Astrocyte (in vitro differentiated cells and primary cell): ENCODE data around the gene KDM5B.

Source experiments
- EZH2 ChIP-seq: IDR thresholded peaks from 2 replicates; pipeline ENCODE4 v1.6.1; 2012; ENCODE audit warnings: mild to moderate bottlenecking, low read length, inconsistent platforms; ENCODE audit not compliant: insufficient read depth
- TF ChIP-seq, protein P1 (sequence below): IDR thresholded peaks from 2 replicates; pipeline ENCODE4 v1.5.1; 2011; ENCODE audit warnings: low read depth, mild to moderate bottlenecking, inconsistent platforms, low read length, moderate library complexity; ENCODE audit not compliant: insufficient read depth

DNA sequence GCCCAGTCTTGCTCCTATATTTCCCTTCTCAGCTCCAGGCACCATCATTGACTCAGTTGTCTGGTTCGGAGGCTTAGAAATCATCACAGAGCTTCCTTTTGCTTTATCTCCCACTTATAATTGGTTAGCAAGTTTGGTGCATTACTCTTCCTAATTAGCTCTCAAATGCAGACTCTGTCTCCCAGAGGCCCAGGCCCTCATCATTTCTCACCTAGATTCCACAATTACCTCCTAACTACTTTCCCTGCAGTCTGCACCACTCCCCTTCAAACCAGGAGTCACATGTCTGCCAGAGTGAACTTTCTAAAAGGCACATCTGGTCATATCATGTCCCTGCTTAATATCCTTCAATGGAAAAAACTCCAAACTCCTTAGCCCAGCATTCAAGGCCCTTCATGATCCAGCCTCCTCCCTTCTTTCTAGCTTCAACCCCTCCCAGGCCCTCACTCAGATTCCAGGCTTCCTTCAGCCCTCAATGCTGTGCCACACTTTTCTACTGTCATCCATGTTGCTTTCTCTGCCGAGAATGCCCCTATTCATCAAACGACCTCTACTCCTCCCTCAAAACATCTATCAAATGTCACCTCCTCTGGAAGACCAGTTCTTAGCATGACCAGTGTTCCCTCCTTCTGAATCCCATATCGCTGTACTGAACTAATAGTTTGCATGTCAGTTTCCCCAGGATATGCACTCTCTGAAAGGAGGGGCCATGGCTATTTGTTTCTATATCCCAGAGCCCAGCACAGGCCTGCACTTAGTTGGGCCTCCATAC lies 128.6 kb downstream of the KDM5B start:
- TF ChIP-seq EZH2, result no peak
- TF ChIP-seq, protein P1, sequence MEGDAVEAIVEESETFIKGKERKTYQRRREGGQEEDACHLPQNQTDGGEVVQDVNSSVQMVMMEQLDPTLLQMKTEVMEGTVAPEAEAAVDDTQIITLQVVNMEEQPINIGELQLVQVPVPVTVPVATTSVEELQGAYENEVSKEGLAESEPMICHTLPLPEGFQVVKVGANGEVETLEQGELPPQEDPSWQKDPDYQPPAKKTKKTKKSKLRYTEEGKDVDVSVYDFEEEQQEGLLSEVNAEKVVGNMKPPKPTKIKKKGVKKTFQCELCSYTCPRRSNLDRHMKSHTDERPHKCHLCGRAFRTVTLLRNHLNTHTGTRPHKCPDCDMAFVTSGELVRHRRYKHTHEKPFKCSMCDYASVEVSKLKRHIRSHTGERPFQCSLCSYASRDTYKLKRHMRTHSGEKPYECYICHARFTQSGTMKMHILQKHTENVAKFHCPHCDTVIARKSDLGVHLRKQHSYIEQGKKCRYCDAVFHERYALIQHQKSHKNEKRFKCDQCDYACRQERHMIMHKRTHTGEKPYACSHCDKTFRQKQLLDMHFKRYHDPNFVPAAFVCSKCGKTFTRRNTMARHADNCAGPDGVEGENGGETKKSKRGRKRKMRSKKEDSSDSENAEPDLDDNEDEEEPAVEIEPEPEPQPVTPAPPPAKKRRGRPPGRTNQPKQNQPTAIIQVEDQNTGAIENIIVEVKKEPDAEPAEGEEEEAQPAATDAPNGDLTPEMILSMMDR, result no peak
